GM21367 (cell line): ENCODE results near the gene PTPDC1.

Source experiments
- ATAC-seq: cut with Tn5 transposase; IDR thresholded peaks from one replicate; pipeline ENCODE4 v1.9.1; 2021; ENCODE audit not compliant: unreplicated experiment

PTPDC1 gene, protein sequence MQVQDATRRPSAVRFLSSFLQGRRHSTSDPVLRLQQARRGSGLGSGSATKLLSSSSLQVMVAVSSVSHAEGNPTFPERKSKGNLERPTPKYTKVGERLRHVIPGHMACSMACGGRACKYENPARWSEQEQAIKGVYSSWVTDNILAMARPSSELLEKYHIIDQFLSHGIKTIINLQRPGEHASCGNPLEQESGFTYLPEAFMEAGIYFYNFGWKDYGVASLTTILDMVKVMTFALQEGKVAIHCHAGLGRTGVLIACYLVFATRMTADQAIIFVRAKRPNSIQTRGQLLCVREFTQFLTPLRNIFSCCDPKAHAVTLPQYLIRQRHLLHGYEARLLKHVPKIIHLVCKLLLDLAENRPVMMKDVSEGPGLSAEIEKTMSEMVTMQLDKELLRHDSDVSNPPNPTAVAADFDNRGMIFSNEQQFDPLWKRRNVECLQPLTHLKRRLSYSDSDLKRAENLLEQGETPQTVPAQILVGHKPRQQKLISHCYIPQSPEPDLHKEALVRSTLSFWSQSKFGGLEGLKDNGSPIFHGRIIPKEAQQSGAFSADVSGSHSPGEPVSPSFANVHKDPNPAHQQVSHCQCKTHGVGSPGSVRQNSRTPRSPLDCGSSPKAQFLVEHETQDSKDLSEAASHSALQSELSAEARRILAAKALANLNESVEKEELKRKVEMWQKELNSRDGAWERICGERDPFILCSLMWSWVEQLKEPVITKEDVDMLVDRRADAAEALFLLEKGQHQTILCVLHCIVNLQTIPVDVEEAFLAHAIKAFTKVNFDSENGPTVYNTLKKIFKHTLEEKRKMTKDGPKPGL

DNA sequence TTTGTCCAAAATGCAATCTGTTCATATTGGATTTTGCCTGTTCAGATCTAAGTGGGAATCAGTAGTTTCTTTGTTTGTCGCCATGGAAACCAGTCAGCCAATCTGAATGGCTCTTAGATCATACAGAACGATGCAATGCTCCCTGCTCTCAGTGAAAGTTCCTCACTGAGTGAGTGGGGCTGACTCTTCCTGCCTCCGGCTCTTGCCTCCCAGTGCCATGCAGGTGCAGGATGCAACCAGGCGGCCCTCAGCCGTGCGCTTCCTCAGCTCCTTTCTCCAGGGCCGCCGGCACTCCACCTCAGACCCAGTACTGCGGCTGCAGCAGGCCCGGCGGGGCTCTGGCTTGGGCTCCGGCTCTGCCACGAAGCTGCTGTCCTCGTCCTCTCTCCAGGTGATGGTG is at the start of gene PTPDC1:
Gene PTPDC1 (plus strand): TSS at position 151 of the 400 bp plus-strand sequence. CDS start 67 bp downstream, at position 218.
- no peak for ATAC-seq

- no peak for ATAC-seq
These were observed 49.8 kb upstream of the PTPDC1 start for GRCh38 chr9:94034511-94034910.

DNA sequence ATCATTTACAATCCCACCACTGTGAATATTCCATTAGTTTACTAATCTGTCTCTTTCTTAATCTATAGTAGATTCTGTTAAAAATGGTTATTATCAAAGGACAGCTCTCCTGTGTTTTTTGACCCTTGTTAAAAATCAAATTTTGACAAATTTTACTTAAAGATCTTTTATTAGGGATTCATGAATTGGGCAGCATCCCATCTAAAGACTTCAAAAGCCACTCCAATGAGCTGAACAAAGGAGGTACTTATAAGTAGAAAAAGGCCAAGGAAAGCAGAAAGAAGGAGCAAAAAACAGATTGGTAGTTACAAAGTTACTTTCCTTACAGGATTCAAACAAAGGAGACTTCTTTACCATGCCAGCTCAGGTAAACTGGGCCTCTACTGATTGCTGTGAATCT is 44.5 kb upstream of the PTPDC1 start:
- ATAC-seq = no peak

GRCh38 chr9:94042516-94043360 is 41.5 kb upstream of the PTPDC1 start:
- ATAC-seq = no peak

DNA sequence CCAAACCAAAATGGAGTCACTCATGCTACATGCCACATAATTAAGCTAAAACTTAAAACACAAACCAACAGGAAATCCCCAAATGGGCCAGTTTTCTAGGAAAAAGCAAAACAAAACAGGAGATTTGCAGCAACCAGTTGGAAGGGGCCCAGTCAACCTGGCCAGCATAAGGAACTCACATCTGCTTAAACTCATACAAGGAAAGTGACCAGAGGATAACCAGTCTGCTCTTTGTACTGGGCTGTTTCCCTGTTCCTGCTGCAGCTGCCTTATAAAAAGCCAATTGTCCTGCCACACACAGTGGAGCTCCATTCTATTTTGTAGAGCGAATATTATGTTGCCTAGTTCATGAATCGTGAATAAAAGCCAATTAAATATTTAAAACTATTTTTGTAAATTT is 29.5 kb upstream of the PTPDC1 start:
- no peak for ATAC-seq

GRCh38 chr9:94056442-94056974 is 27.8 kb upstream of the PTPDC1 start:
- ATAC-seq = no peak

DNA sequence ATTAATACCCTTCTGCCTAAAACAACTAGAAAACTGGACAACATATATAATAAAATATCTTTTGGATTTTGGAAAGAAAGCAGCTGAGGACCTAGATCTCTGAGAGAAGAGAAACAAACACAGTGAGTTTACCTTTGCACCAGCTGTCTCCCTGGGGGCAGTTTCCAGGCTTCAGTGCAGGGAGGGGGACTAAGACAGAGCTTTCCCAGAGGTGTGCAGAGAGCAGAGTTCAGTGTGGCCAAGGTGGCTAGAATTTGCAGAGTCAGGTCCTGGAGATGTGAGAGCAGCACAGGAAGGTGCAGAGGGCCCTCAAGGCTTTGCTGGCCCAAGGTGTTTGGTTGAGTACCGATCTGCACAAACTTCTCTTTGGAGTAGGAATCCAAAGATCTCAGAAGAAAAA is 26.3 kb upstream of the PTPDC1 start:
- ATAC-seq = no peak

DNA sequence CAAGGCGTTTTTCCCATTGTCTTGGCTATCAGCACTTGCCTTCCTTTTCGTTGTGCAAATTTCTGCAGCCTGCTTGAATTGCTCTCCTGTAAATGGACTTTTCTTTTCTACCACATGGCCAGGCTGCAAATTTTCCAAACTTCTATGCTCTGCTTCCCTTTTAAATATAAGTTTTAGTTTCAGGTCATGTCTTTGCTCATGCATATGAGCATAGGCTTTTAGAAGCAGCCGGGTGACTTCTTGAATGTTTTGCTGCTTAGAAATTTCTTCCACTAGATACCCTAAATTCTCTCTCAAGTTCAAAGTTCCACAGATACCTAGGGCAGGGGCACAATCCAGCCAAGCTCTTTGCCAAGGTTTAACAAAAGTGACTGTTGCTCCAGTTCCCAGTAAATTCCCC is 22.4 kb upstream of the PTPDC1 start:
- ATAC-seq = no peak

DNA sequence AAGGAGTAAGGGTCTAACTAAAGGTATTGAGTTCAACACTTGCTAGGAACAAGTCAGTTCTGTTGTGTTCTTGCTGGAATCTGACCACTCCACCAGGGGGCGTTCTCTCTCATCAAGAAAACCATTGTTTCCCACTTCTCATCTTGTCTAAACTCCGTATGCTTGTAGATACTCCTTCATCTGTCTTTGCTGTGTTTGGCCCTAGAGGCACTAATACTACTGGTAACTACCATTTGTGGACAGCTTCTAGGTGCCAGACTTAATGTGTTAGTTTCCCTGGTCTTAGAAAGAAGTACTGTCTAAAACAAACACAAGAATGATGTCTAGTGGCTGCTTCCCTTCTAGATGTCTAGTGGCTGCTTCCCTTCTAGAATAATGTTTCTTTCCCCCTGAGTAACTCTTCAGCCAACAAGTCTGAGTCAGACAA is 18.7 kb upstream of the PTPDC1 start:
- no peak for ATAC-seq

GRCh38 chr9:94068257-94068656 is 16.0 kb upstream of the PTPDC1 start:
- ATAC-seq = no peak

- no peak for ATAC-seq
These were observed 7.7 kb upstream of the PTPDC1 start for GRCh38 chr9:94076557-94076956.

DNA sequence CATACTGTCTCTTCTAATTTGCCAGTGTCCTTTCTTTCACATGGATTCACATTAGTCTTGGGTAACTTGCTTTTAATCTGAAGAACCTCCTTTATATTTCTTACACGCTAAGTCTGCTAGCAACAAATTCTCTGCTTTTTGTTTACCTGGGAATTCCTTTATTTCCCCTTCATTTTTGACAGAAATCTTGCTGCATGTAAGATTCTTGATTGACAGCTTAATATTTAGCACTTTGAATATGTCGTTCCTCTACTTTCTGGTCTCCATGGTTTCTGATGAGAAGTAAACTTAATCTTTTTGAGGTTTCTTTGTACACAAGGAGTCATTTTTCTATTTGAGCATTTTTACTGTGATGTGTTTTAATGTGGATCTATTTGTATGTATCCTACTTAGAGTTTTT is 6.2 kb upstream of the PTPDC1 start:
- ATAC-seq = no peak

- ATAC-seq = no peak
These were observed 5.0 kb upstream of the PTPDC1 start for GRCh38 chr9:94079236-94079635.

DNA sequence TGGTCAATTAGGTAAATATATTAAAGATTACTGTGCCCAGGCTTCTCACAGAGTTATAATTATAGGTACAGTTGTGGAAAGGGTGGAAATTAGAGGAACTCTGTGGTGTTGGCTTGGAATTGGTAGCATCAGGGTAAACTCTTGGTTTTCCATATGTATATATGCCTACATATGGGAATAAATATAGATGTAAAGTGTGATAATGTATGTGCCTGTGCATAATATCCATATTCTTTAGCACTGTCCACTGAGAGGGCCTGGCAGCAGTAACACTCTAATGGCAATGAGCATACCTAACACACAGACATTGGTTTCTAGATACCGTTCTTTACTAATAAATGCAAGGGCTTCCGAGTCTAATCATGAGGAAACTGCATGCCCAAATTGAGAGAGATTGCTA is 4.0 kb upstream of the PTPDC1 start:
- no peak for ATAC-seq

- ATAC-seq = no peak
These were observed 2.8 kb upstream of the PTPDC1 start for GRCh38 chr9:94081435-94081834.

DNA sequence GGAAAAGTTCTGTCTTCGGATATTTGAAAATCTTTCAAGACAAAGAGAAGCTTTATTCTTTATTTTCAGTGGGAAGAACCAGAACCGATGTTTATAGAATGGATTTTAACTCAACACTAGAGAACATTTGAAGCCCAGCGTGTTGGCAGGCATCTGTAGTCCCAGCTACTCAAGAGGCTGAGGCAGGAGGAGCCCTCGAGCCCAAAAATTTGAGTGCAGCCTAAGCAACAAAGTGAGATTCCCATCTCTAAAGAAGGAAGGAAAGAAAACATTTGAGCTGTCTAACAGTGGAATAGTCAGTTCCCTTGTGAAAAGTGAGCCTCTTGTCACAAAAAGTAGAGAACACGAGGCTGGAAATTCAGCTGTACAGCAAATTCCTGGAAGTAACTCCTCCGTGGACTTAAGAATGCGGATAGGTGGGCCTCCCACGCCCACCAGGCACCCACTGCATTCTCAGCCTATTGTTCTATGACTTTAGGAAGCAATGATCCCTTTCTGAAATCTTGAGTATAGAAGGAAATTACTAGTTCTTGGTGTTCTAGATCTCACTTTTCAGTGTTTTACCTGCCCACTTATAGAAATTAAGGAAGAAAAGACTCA is 2.3 kb upstream of the PTPDC1 start:
- no peak for ATAC-seq

GRCh38 chr9:94082553-94082952 is 1.7 kb upstream of the PTPDC1 start:
- no peak for ATAC-seq

DNA sequence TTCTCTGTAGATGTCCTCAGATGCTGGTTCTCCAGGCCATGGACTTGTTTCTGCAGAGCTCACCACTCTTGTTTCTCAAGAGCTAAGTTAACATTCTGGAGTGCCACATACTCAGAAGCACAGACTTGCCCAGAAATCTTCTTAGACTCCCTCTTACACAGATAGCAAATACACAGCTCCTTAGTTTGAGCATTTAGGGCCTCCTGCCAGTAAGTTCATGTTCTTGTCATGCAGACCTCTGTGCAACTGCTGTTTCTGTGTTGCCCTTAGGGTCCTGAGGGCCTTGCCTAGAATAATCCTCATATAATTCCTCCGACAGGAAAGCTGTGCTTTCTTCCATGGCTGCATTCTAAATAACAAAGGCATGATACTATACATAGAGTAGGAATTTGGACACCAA is 1.3 kb upstream of the PTPDC1 start:
- no peak for ATAC-seq

GRCh38 chr9:94083384-94083783 is 880 bp upstream of the PTPDC1 start:
- ATAC-seq = no peak

- ATAC-seq = no peak
These were observed 887 bp downstream of the PTPDC1 start for GRCh38 chr9:94085062-94085639.
